B cell (primary cell): ENCODE measurements around the gene LCN15. TPM values are rescaled to one million over a fixed set of nuclear protein-coding genes. Genes with fewer than 3 reads are reported as not detected.

Experiments used
- ATAC-seq: fragments of 200-7000 bp; cut with Tn5 transposase; one replicate; pipeline ENCODE4 v1.10.0; 2021; ENCODE audit warnings: low read depth, mild to moderate bottlenecking, moderate number of reproducible peaks, moderate library complexity
- CTCF ChIA-PET: fragments of 350-600 bp; sonication (Branson Sonifier 250); formaldehyde crosslinking; loops from one replicate; lab custom pipeline; 2021; ENCODE audit warnings: antibody characterized with exemption, inconsistent platforms; lab: Charles Lee
- POLR2A ChIA-PET: fragments of 350-600 bp; sonication (Branson Sonifier 250); formaldehyde crosslinking; loops from one replicate; lab custom pipeline; 2021; ENCODE audit warnings: antibody characterized with exemption; lab: Charles Lee
- DNase-seq: peaks from one replicate; pipeline ENCODE4 v3.0.0; 2013
- H2AFZ ChIP-seq: 2 replicates; pipeline ENCODE4 v1.6.1; 2012; ENCODE audit warnings: mild to moderate bottlenecking, low read depth, low read length; ENCODE audit not compliant: insufficient read depth, poor library complexity, severe bottlenecking
- H3K27ac ChIP-seq, 2 donors: 1 replicate in 1 of 2; 2 replicates in 1 of 2; pipeline ENCODE4 v1.5.1; 2012 to 2013; ENCODE audit warnings: low read length in 2 of 2, mild to moderate bottlenecking in 2 of 2, moderate library complexity in 1 of 2
- H3K27me3 ChIP-seq, 4 experiments: fragments of 200-600 bp in 1 of 4; sonication (generic) in 1 of 4; replicated peaks in 1 of 4; 1 replicate in 2 of 4; 2 replicates in 2 of 4; pipeline versions ENCODE4 v1.6.1 to v1.7.0; 2013 to 2016; ENCODE audit warnings: low read length in 3 of 4, mild to moderate bottlenecking in 2 of 4, mixed read lengths in 1 of 4, moderate library complexity in 1 of 4; ENCODE audit not compliant: insufficient read depth in 4 of 4, control insufficient read depth in 3 of 4; ENCODE audit errors: control extremely low read depth in 1 of 4
- H3K36me3 ChIP-seq, 2 experiments: replicated peaks in 1 of 2; 1 replicate in 1 of 2; 2 replicates in 1 of 2; pipeline versions ENCODE4 v1.6.1 to v1.7.1; 2013; ENCODE audit warnings: low read length in 1 of 2; ENCODE audit not compliant: insufficient read depth in 2 of 2, control insufficient read depth in 1 of 2; ENCODE audit errors: control extremely low read depth in 1 of 2, extremely low read depth in 1 of 2
- H3K4me1 ChIP-seq, 2 donors: fragments of 200-600 bp in 1 of 2; sonication (generic) in 1 of 2; 1 replicate in 1 of 2; 2 replicates in 1 of 2; pipeline versions ENCODE4 v1.5.1 to v1.6.1; 2013 to 2017; ENCODE audit warnings: low read length in 2 of 2; ENCODE audit not compliant: control insufficient read depth in 2 of 2, insufficient read depth in 2 of 2
- H3K4me2 ChIP-seq: replicated peaks from 2 replicates; pipeline ENCODE3; 2012; ENCODE audit warnings: mild to moderate bottlenecking, low read depth, low read length; ENCODE audit not compliant: poor library complexity, severe bottlenecking
- H3K4me3 ChIP-seq, 5 experiments: fragments of 200-600 bp in 1 of 5; sonication (generic) in 1 of 5; 1 replicate in 3 of 5; 2 replicates in 2 of 5; pipeline versions ENCODE4 v1.5.1 to v1.7.0; 2011 to 2016; ENCODE audit warnings: low read length in 4 of 5, mild to moderate bottlenecking in 4 of 5, low read depth in 2 of 5, control low read depth in 1 of 5, moderate library complexity in 1 of 5; ENCODE audit not compliant: insufficient read depth in 1 of 5; ENCODE audit errors: control extremely low read depth in 1 of 5, extremely low read depth in 1 of 5
- H3K79me2 ChIP-seq: fragments of 200-600 bp; sonication (generic); one replicate; pipeline ENCODE4 v1.6.0; 2016; ENCODE audit warnings: low read length; ENCODE audit not compliant: control insufficient read depth, insufficient read depth
- H3K9ac ChIP-seq: fragments of 200-600 bp; sonication (generic); 2 replicates; pipeline ENCODE4 v1.6.1; 2017; ENCODE audit warnings: mild to moderate bottlenecking, low read length, moderate library complexity
- H3K9me3 ChIP-seq, 3 donors: one replicate each; pipeline versions ENCODE4 v1.6.1 to v1.7.1; 2013; ENCODE audit warnings: low read length in 2 of 3; ENCODE audit not compliant: control insufficient read depth in 2 of 3, insufficient read depth in 1 of 3; ENCODE audit errors: control extremely low read depth in 1 of 3
- H4K20me1 ChIP-seq: 2 replicates; pipeline ENCODE4 v1.6.0; 2012; ENCODE audit warnings: mild to moderate bottlenecking, low read length; ENCODE audit not compliant: insufficient read depth, control insufficient read depth, poor library complexity, severe bottlenecking
- H3K27ac Mint-ChIP-seq: one replicate; pipeline ENCODE4 v1.8.0; 2021; ENCODE audit warnings: mixed read lengths
- H3K27me3 Mint-ChIP-seq: one replicate; pipeline ENCODE4 v1.8.0; 2021; ENCODE audit warnings: mixed read lengths
- H3K4me1 Mint-ChIP-seq: one replicate; pipeline ENCODE4 v1.8.0; 2021; ENCODE audit warnings: mixed read lengths
- H3K4me3 Mint-ChIP-seq: one replicate; pipeline ENCODE4 v1.8.0; 2021; ENCODE audit warnings: mixed read lengths
- H3K9me3 Mint-ChIP-seq: one replicate; pipeline ENCODE4 v1.8.0; 2022; ENCODE audit warnings: mixed read lengths; ENCODE audit not compliant: insufficient read depth
- CTCF ChIP-seq: fragments of 200-600 bp; IDR thresholded peaks from one replicate; pipeline ENCODE4 v1.8.0; 2022; ENCODE audit warnings: antibody characterized with exemption, mild to moderate bottlenecking
- EZH2 ChIP-seq: IDR thresholded peaks from 2 replicates; pipeline ENCODE4 v1.6.1; 2012; ENCODE audit warnings: borderline replicate concordance, low read depth, mild to moderate bottlenecking, moderate library complexity, low read length; ENCODE audit not compliant: insufficient read depth, poor library complexity, severe bottlenecking
- WGBS: methylation state at CpG from one replicate; pipeline ENCODE4 v1.1.5; 2013; ENCODE audit warnings: missing lambda C conversion rate; ENCODE audit not compliant: insufficient coverage; 5-methylcytosine and 5-hydroxymethylcytosine counted together
- intact Hi-C: fragments of 100-400 bp; cut with micrococcal nuclease; formaldehyde crosslinking; loops from one replicate; pipeline ENCODE4 v1.10.0; 2022
- polyA plus RNA-seq: library from polyadenylated mRNA; depleted of rRNA; stranded (reverse); fragments of >200 nt; gene quantifications from 2 replicates; pipeline ENCODE4 v1.2.3, GENCODE V29; 2012
- total RNA-seq, 2 donors: library from RNA; stranded (reverse); fragments of 120-200 nt in 1 of 2; gene quantifications; 1 replicate in 1 of 2; 2 replicates in 1 of 2; pipeline versions ENCODE4 v1.2.3 to v1.2.4, GENCODE V29; 2013 to 2022

LCN15 gene
- total and polyA plus RNA-seq, 2 donors (not counting 1 experiment from before 2014, with no cell fraction given) = not detected

DNA sequence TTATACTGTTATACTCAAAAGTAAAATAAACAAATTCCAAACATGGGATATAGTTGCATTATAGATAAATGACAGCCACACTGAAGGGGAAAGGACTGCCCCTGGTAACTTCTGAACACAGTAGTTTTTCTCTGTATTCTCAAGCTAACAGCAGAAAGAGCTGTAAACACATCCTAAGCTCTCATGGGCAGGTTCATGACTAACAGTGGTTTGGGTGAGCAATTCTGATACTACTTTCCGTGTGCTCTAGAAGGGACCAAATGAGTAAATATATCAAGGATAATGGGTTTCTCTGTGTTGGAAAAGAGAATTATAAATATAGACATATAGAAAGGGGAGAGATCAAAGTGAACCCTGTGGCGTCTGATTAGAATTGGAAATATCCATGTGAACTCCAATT lies 13.8 kb downstream of the LCN15 start:
- Histone ChIP-seq H2AFZ (no peak overlapping the region), H3K36me3 (no peaks in the 10 kb centered on the region), H3K79me2 (no peaks in the 10 kb centered on the region), H3K4me3 (no peak overlapping the region), H3K4me1 (peaks cover 49 to 72% of the 10 kb centered on the region in 2 donors), H3K27me3 (no peaks in the 10 kb centered on the region), H3K9ac (no peak overlapping the region), H3K4me2 (peak overlapping the region; percentile 52), H3K9me3 (peaks cover 4 to 44% (median 26%) of the 10 kb centered on the region in 3 donors), H4K20me1 (no peaks in the 10 kb centered on the region), H3K27ac (peak overlapping the region; percentile 71 to 83)
- TF ChIP-seq EZH2 (no peak), CTCF (no peak)
- Mint-ChIP-seq H3K4me3 (peak overlapping the region; percentile 75), H3K4me1 (peaks cover 59% of the 10 kb centered on the region), H3K9me3 (peaks cover 5% of the 10 kb centered on the region), H3K27ac (peak overlapping the region; percentile 96), H3K27me3 (no peaks in the 10 kb centered on the region)
- intact Hi-C loops = loop anchor here (1.0 to 10.0 kb wide), 2 partner anchors 8 to 206 kb away; partner anchors contain the start of genes LCN8 and NOTCH1
- DNase-seq = no peak
- CTCF ChIA-PET = interaction anchor here (1.3 to 4.3 kb wide), 4 partner anchors 7 to 22 kb away, joined by 3 to 47 read pairs (median 18); partner anchors contain the start of gene LCN8
- whole genome bisulfite sequencing = 65% methylated on average over 2 of the region's 2 CpGs
- POLR2A ChIA-PET = interaction anchor here (2.2 to 5.9 kb wide), 3 partner anchors 8 to 22 kb away, joined by 9 to 60 read pairs (median 39); partner anchors contain the start of gene LCN8
- ATAC-seq = no peak
